Endothelial cell of umbilical vein (primary cell): Measurements from ENCODE around the gene OSBPL8. TPM values are rescaled to one million over a fixed set of nuclear protein-coding genes. Genes with fewer than 3 reads are reported as not detected.

Experiments used
- BruUV-seq: library from RNA; stranded (reverse); fragments of 400-500 nt; replicated peaks from 2 replicates; lab custom pipeline; 2021; lab: Mats Ljungman, UMichigan
- CTCF ChIA-PET: fragments of 300-600, 350-600 bp; sonication (Branson Sonifier 250); formaldehyde crosslinking; loops from one replicate; lab custom pipeline; 2021; ENCODE audit warnings: antibody characterized with exemption, inconsistent platforms; lab: Charles Lee
- POLR2A ChIA-PET: fragments of 300-600, 350-600 bp; sonication (Branson Sonifier 250); formaldehyde crosslinking; loops from one replicate; lab custom pipeline; 2021; ENCODE audit warnings: antibody characterized with exemption, inconsistent platforms; lab: Charles Lee
- DNase-seq: peaks from one replicate; pipeline ENCODE4 v3.0.0-alpha.2; 2011; ENCODE audit warnings: low read depth, low spot score
- FAIRE-seq: peaks from 2 replicates; lab custom pipeline; 2011; peaks lifted over from hg19 to GRCh38; lab: Jason Lieb, UNC
- H2AFZ ChIP-seq: 2 replicates; pipeline ENCODE4 v1.6.0; 2012; ENCODE audit warnings: low read depth, low read length, control low read depth, inconsistent platforms
- H3K27ac ChIP-seq: 2 replicates; pipeline ENCODE4 v1.5.1; 2011; ENCODE audit warnings: low read depth, mild to moderate bottlenecking, control low read depth, low read length, moderate library complexity; ENCODE audit not compliant: insufficient read depth
- H3K27me3 ChIP-seq, 2 experiments: 2 replicates each; pipeline versions ENCODE4 v1.6.0 to v1.6.1; 2011; ENCODE audit warnings: low read length in 2 of 2, mixed read lengths in 1 of 2; ENCODE audit not compliant: control insufficient read depth in 2 of 2, insufficient read depth in 2 of 2
- H3K36me3 ChIP-seq, 2 experiments: 2 replicates in 1 of 2; 3 replicates in 1 of 2; pipeline ENCODE4 v1.5.1; 2011; ENCODE audit warnings: low read length in 2 of 2, mild to moderate bottlenecking in 1 of 2, moderate library complexity in 1 of 2; ENCODE audit not compliant: control insufficient read depth in 2 of 2, insufficient read depth in 2 of 2; ENCODE audit errors: extremely low read depth in 1 of 2
- H3K4me1 ChIP-seq: 3 replicates; pipeline ENCODE4 v1.5.1; 2011; ENCODE audit warnings: mild to moderate bottlenecking, low read length; ENCODE audit not compliant: control insufficient read depth, insufficient read depth; ENCODE audit errors: extremely low read depth
- H3K4me2 ChIP-seq: 2 replicates; pipeline ENCODE4 v1.6.1; 2011; ENCODE audit warnings: low read length, control low read depth, mixed read lengths; ENCODE audit not compliant: insufficient read depth
- H3K4me3 ChIP-seq, 3 experiments: fragments of 200-600 bp in 1 of 3; sonication (generic), shearing (Covaris generic) in 1 of 3; replicated peaks in 1 of 3; 2 replicates each; pipeline ENCODE4 v1.5.1; 2011 to 2016; ENCODE audit warnings: control low read depth in 3 of 3, low read length in 3 of 3, mild to moderate bottlenecking in 2 of 3, inconsistent platforms in 1 of 3, low read depth in 1 of 3, moderate library complexity in 1 of 3; ENCODE audit not compliant: insufficient read depth in 1 of 3
- H3K79me2 ChIP-seq: 2 replicates; pipeline ENCODE4 v1.6.0; 2012; ENCODE audit warnings: low read length, inconsistent platforms; ENCODE audit not compliant: control insufficient read depth, insufficient read depth
- H3K9ac ChIP-seq: replicated peaks from 2 replicates; pipeline ENCODE3; 2011; ENCODE audit warnings: low read length, control low read depth; ENCODE audit not compliant: insufficient read depth; ENCODE audit errors: extremely low read depth
- H3K9me1 ChIP-seq: replicated peaks from 3 replicates; pipeline ENCODE4 v1.6.0; 2011; ENCODE audit warnings: mild to moderate bottlenecking, low read length; ENCODE audit not compliant: control insufficient read depth, insufficient read depth; ENCODE audit errors: extremely low read depth
- H3K9me3 ChIP-seq: replicated peaks from 2 replicates; pipeline ENCODE4 v1.5.1; 2012; ENCODE audit warnings: low read length, inconsistent platforms; ENCODE audit not compliant: control insufficient read depth, insufficient read depth
- H4K20me1 ChIP-seq: replicated peaks from 2 replicates; pipeline ENCODE3; 2011; ENCODE audit warnings: mild to moderate bottlenecking, low read length; ENCODE audit not compliant: control insufficient read depth, insufficient read depth; ENCODE audit errors: extremely low read depth
- EZH2 ChIP-seq: IDR thresholded peaks from 2 replicates; pipeline ENCODE4 v1.6.1; 2012; ENCODE audit warnings: borderline replicate concordance, low read depth, mild to moderate bottlenecking, moderate library complexity, low read length, inconsistent platforms; ENCODE audit not compliant: severe bottlenecking
- FOS ChIP-seq: IDR thresholded peaks from 2 replicates; pipeline ENCODE4 v1.6.1; 2011; ENCODE audit warnings: mild to moderate bottlenecking, low read length, moderate library complexity, borderline replicate concordance; ENCODE audit not compliant: insufficient read depth
- GATA2 ChIP-seq: IDR thresholded peaks from 2 replicates; pipeline ENCODE4 v1.7.0; 2011; ENCODE audit warnings: low read depth, mild to moderate bottlenecking, moderate library complexity, mixed read lengths, low read length; ENCODE audit not compliant: insufficient read length, insufficient read depth
- JUN ChIP-seq: IDR thresholded peaks from 2 replicates; pipeline ENCODE4 v1.6.1; 2011; ENCODE audit warnings: borderline replicate concordance, low read depth; ENCODE audit not compliant: insufficient read length, insufficient read depth
- MAX ChIP-seq: IDR thresholded peaks from 2 replicates; pipeline ENCODE4 v1.6.1; 2011; ENCODE audit not compliant: insufficient read depth, insufficient read length
- MYC ChIP-seq: IDR thresholded peaks from one replicate; pipeline ENCODE4 v1.6.1; 2011; ENCODE audit warnings: mild to moderate bottlenecking, low read depth, low read length
- POLR2A ChIP-seq: IDR thresholded peaks from 2 replicates; pipeline ENCODE4 v1.6.1; 2012; ENCODE audit warnings: low read depth, mild to moderate bottlenecking, control low read depth, low read length
- POLR2AphosphoS5 ChIP-seq: IDR thresholded peaks from 2 replicates; pipeline ENCODE4 v1.6.1; 2012; ENCODE audit warnings: low read depth, mild to moderate bottlenecking, control low read depth, low read length, moderate library complexity; ENCODE audit not compliant: insufficient read depth
- dilution Hi-C: fragments of 300-500 bp; cut with MboI; formaldehyde crosslinking; loops from one replicate; pipeline ENCODE4 v1.15.0; 2019; ENCODE audit warnings: low sequenced_read_pairs; ENCODE audit not compliant: extremely low pct_ligation_motif_present
- intact Hi-C: fragments of 100-400 bp; cut with micrococcal nuclease; formaldehyde crosslinking; loops from one replicate; pipeline ENCODE4 v1.10.0; 2022
- polyA plus RNA-seq, 4 experiments: library from polyadenylated mRNA; depleted of rRNA in 3 of 4; stranded (reverse) in 3 of 4; unstranded in 1 of 4; fragments of >200 nt; gene quantifications; 2 replicates each; pipeline versions ENCODE4 v1.2.1 to v1.2.3, GENCODE V29; 2011 to 2012; ENCODE audit warnings: missing spikeins in 1 of 4
- total RNA-seq: library from RNA; stranded (reverse); gene quantifications from 2 replicates; pipeline ENCODE4 v1.2.3, GENCODE V29; 2021
- TF ChIP-seq, protein P1 (sequence below), 2 donors: IDR thresholded peaks; 1 replicate in 1 of 2; 2 replicates in 1 of 2; pipeline ENCODE4 v1.5.1; 2011; ENCODE audit warnings: low read length in 2 of 2, mild to moderate bottlenecking in 2 of 2, moderate library complexity in 2 of 2, control low read depth in 1 of 2, inconsistent platforms in 1 of 2, low read depth in 1 of 2; ENCODE audit not compliant: insufficient read depth in 1 of 2; ENCODE audit errors: extremely low read depth in 1 of 2

OSBPL8 gene
- total and polyA plus RNA-seq, 2 donors (not counting 3 experiments of a cell fraction or from before 2014, with no cell fraction given), result 10.3 to 47.6 TPM

DNA sequence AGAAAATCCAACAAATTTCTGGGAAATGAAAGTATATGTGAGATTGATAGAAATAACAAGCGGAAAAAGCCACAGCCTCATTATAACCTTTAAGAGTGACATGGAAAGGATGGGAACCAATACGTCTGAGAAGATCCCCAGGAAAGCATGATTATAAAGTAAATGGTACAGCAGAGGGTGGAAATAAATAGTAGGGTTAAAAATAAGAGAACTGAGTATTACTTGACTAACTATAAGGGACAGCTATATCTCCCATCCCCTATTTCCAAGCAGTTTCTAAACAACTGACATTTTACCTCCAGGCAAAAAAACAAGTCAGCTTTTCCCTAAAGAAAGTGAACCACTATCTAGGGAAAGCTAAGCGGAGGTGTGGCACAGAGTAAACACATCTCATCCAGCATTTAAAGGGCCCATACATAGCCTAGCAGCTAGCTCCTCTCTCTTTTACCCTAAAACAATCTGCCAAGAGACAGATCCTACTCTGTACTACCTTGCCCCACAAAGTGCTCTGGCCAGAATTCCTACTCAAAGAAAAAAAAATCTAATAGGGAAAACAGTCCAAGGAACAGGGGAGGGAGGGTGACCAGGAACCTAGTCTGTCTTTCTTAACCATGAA is 11.2 kb downstream of the OSBPL8 start:
- Histone ChIP-seq H4K20me1 (peaks cover 4% of the 10 kb centered on the region), H2AFZ (no peak overlapping the region), H3K27me3 (no peaks in the 10 kb centered on the region), H3K9me1 (no peaks in the 10 kb centered on the region), H3K9me3 (no peaks in the 10 kb centered on the region), H3K9ac (no peak overlapping the region), H3K4me2 (no peak overlapping the region), H3K4me1 (peaks cover 10% of the 10 kb centered on the region), H3K4me3 (no peak overlapping the region), H3K27ac (no peak overlapping the region), H3K36me3 (no peaks in the 10 kb centered on the region), H3K79me2 (peaks cover 39% of the 10 kb centered on the region)
- TF ChIP-seq POLR2AphosphoS5, result no peak
- no peak for TF ChIP-seq JUN
- TF ChIP-seq FOS, result no peak
- no peak for TF ChIP-seq MAX
- no peak for TF ChIP-seq MYC
- TF ChIP-seq EZH2, result no peak
- TF ChIP-seq POLR2A, result no peak
- TF ChIP-seq, protein P1, sequence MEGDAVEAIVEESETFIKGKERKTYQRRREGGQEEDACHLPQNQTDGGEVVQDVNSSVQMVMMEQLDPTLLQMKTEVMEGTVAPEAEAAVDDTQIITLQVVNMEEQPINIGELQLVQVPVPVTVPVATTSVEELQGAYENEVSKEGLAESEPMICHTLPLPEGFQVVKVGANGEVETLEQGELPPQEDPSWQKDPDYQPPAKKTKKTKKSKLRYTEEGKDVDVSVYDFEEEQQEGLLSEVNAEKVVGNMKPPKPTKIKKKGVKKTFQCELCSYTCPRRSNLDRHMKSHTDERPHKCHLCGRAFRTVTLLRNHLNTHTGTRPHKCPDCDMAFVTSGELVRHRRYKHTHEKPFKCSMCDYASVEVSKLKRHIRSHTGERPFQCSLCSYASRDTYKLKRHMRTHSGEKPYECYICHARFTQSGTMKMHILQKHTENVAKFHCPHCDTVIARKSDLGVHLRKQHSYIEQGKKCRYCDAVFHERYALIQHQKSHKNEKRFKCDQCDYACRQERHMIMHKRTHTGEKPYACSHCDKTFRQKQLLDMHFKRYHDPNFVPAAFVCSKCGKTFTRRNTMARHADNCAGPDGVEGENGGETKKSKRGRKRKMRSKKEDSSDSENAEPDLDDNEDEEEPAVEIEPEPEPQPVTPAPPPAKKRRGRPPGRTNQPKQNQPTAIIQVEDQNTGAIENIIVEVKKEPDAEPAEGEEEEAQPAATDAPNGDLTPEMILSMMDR (IDR thresholded peaks at IDR 0.05; ENCODE audit: extremely low read depth in 1 of 2, insufficient read depth in 1 of 2, low read depth in 1 of 2, low read length in 2 of 2), result no peak
- TF ChIP-seq GATA2, result no peak
- ChIA-PET POLR2A (no interaction called here), CTCF (no interaction called here)
- no TSS peak for BruUV-seq
- dilution Hi-C loops (no loop called here), intact Hi-C loops (no loop called here)
- DNase-seq (no peak), FAIRE-seq (no peak)
